GM08714 (cell line): ENCODE results near the gene IGFALS.

Experiments used
- H3K4me3 ChIP-seq: fragments of 200-500 bp; sonication (Bioruptor generic); 2 replicates; pipeline ENCODE4 v1.5.1; 2014; ENCODE audit warnings: mild to moderate bottlenecking, low read length, inconsistent platforms
- ZNF274 ChIP-seq: IDR thresholded peaks from 2 replicates; pipeline ENCODE4 v1.6.1; 2012; ENCODE audit warnings: mild to moderate bottlenecking, low read depth, low read length

The IGFALS gene

GRCh38 chr16:1779234-1779701, 14.2 kb downstream of the IGFALS start:
- no peak overlapping the region for H3K4me3 ChIP-seq
- TF ChIP-seq ZNF274 = no peak

- no peak overlapping the region for H3K4me3 ChIP-seq
- TF ChIP-seq ZNF274 = no peak
Observed at GRCh38 chr16:1778200-1779179, 15.0 kb downstream of the IGFALS start.

- no peak for TF ChIP-seq ZNF274
- H3K4me3 ChIP-seq = no peak overlapping the region
Observed at GRCh38 chr16:1777375-1778199, 15.9 kb downstream of the IGFALS start.

GRCh38 chr16:1776991-1777374, 16.5 kb downstream of the IGFALS start:
- H3K4me3 ChIP-seq = no peak overlapping the region
- TF ChIP-seq ZNF274 = no peak

DNA sequence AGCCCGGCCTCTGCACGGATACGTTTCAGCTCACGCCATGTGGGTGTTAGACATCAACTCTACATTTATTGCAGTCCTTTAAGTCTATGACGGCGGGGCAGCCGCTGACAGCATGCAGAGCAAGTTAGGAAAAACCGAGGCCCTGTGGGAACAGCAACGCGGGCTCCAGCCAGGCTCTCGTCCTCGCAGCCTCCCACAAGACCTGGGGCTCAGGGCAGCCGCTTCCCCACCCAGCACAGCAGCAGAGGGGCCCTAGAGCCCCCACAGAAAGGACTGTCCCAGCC, 16.9 kb downstream of the IGFALS start:
- H3K4me3 ChIP-seq = no peak overlapping the region
- TF ChIP-seq ZNF274 = no peak

DNA sequence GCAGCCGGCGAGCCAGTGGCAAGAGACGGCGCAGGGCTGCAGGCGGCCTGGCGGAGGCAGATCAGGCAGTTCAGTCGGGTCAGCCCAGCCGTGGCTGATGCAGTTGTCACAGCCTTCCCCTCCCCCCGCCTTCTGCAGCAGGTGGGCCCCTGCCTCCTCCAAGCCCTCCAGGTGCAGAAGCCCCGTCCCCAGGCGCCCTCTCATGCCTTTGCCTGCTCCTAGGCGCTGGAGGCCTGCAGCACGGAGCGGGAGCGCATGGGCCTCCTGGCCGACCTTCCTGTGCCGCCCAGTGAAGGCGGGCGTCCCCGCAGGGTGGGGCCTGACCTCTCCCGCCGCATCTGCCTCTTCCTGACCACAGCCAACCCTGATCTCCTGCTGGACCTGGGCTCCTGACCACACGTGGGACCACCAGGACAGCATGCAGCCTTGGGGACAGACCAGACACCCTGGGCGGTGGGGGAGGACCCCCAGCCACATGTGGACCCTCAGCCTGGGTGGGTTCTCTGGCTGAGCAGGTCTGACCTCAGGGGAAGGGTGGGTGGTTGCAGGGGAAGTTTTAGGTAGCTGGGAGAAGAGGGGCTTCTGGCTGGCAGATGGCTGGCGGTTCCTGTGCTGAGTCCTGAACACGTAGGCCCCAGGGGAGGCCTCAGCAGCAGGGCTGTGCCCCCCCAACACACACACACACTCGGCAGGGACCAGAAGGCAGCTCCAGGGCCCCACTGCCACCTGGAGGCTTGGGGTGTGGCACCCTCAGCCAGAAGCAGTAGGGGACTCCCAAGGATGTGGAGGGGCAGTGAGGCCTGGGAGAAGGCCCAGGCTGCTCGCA, 17.4 kb downstream of the IGFALS start:
- H3K4me3 ChIP-seq = no peak overlapping the region
- TF ChIP-seq ZNF274 = no peak

- no peak overlapping the region for H3K4me3 ChIP-seq
- no peak for TF ChIP-seq ZNF274
Observed at GRCh38 chr16:1775006-1775845, 18.3 kb downstream of the IGFALS start.

GRCh38 chr16:1774448-1774780, 19.1 kb downstream of the IGFALS start:
- H3K4me3 ChIP-seq = peak overlapping the region; percentile 81; the same call in 1 of the 2 replicates
- TF ChIP-seq ZNF274 = no peak

GRCh38 chr16:1773703-1774447, 19.6 kb downstream of the IGFALS start:
- no peak for TF ChIP-seq ZNF274
- H3K4me3 ChIP-seq = peak overlapping the region; percentile 81; the same call in 1 of the 2 replicates

- no peak for TF ChIP-seq ZNF274
- H3K4me3 ChIP-seq = peak within 1 kb of the TSS; percentile 81
Observed at GRCh38 chr16:1772908-1773702, 20.4 kb downstream of the IGFALS start, which contains the start of gene MRPS34. Gene MRPS34, minus strand, starts transcription at chr16:1773134. Its CDS starts 15 bp downstream, at chr16:1773119.

DNA sequence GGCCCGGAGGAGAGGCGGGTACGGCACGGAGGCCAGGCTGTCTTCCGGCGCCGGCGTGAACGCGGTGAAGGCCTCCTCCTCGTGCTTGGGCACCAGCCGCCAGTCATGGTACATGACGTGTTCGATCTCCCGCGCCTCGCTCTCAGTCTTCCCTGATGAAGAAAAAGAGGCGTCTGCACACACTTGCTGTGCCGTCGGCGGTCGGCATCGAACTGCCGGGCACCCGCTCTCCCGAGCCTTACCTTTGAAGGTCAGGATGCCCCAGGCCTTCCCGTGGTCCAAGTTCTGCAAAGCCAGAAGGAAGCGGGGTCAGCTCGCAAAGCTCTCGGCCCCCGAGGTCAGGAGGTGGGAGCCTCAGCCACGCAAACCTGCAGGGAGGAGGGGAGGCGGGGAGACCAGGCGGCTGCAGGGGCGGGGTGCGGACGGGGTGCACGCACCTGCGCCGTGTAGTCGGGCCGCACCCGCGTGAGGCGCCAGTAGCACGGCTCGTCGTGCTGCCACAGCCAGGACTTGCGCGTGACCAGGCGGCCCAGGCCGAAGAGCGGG, 21.1 kb downstream of the IGFALS start, which contains the start of gene EME2:
TSS of gene EME2 (plus strand) at position 449 of the 546 bp plus-strand sequence. CDS start 418 bp downstream, outside the sequence.
- TF ChIP-seq ZNF274 = no peak
- H3K4me3 ChIP-seq = peak within 1 kb of the TSS; percentile 81

DNA sequence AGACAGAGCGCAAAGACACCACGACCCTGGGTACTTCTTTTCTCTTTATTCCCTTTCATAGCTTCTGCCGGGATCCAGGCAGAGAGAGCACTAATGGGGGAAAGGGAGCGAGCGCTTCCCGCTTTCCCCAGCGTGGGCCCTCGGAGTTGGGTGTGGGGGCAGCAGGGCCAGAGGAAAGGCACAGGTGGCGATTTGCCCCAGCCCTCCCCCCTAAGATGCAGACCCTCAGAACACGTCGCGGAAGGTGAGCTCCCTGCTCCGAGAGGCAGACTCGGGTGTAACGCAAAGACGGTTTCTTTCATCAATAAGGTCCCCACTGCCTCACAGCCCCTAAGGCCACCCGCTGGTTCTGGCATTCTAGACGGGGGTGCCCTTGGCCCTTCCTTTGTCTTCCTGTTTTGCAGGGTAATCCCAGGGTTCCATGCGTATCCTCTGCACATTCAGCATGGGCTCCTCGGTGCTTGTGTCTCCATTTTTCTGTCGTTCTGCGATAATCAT, 21.6 kb downstream of the IGFALS start:
- peak overlapping the region; percentile 81 for H3K4me3 ChIP-seq
- no peak for TF ChIP-seq ZNF274
